H1 (cell line): ENCODE results near the gene ZNF202. TPM values are rescaled to one million over a fixed set of nuclear protein-coding genes. Genes with fewer than 3 reads are reported as not detected.

Experiments used
- BACH1 ChIP-seq: IDR thresholded peaks from 2 replicates; pipeline ENCODE4 v1.6.1; 2012; ENCODE audit warnings: low read length, improper control_type of control experiment
- BRCA1 ChIP-seq: IDR thresholded peaks from 2 replicates; pipeline ENCODE4 v1.6.1; 2012; ENCODE audit warnings: low read depth, low read length, improper control_type of control experiment
- CHD7 ChIP-seq: fragments of 300-600 bp; sonication (generic); IDR thresholded peaks from 2 replicates; pipeline ENCODE4 v1.7.1; 2012; ENCODE audit warnings: low read length, moderate library complexity, mild to moderate bottlenecking, inconsistent platforms; ENCODE audit not compliant: insufficient replicate concordance
- JUND ChIP-seq: IDR thresholded peaks from 2 replicates; pipeline ENCODE4 v1.6.1; 2011; ENCODE audit warnings: mild to moderate bottlenecking, improper control_type of control experiment, low read length
- MAX ChIP-seq: IDR thresholded peaks from 2 replicates; pipeline ENCODE4 v1.6.1; 2012; ENCODE audit warnings: inconsistent platforms
- POU5F1 ChIP-seq: IDR thresholded peaks from 2 replicates; pipeline ENCODE4 v1.6.1; 2011; ENCODE audit warnings: low read depth, mild to moderate bottlenecking, low read length, moderate library complexity
- SIX5 ChIP-seq: IDR thresholded peaks from 2 replicates; pipeline ENCODE4 v1.6.1; 2011; ENCODE audit warnings: mild to moderate bottlenecking, low read depth, low read length
- SP2 ChIP-seq: IDR thresholded peaks from 2 replicates; pipeline ENCODE4 v1.6.1; 2012; ENCODE audit warnings: mild to moderate bottlenecking, low read length, inconsistent platforms
- TEAD4 ChIP-seq: IDR thresholded peaks from 2 replicates; pipeline ENCODE4 v1.6.1; 2012; ENCODE audit warnings: low read depth, low read length, inconsistent platforms, mixed read lengths
- USF2 ChIP-seq: IDR thresholded peaks from 2 replicates; pipeline ENCODE4 v1.6.1; 2011; ENCODE audit warnings: low read length, improper control_type of control experiment
- polyA plus RNA-seq, 7 experiments: library from polyadenylated mRNA; depleted of rRNA in 3 of 7; stranded (reverse) in 5 of 7; unstranded in 2 of 7; fragments of >200 nt in 5 of 7; fragments of 200-250 nt in 2 of 7; gene quantifications; 1 replicate in 5 of 7; 2 replicates in 1 of 7; 4 replicates in 1 of 7; pipeline versions ENCODE4 v1.2.1 to v1.2.3, GENCODE V29; 2011 to 2013; ENCODE audit warnings: missing spikeins in 2 of 7, mixed read lengths in 2 of 7
- total RNA-seq: library from RNA; stranded (reverse); fragmentation: NEBNext Ultra II Directional; extraction: Animal tissue kit (Norgen Biotek cat#: 25700); gene quantifications from 2 replicates; pipeline ENCODE4 v1.2.1, GENCODE V29; 2021

The ZNF202 gene
- total and polyA plus RNA-seq, 2 of the 8 experiments (the other 6 are each of a cell fraction or from before 2014, with no cell fraction given): 14.1 to 33.9 TPM

- TF ChIP-seq CHD7 (no peak), SP2 (no peak), BRCA1 (no peak), USF2 (no peak), BACH1 (no peak), SIX5 (no peak), JUND (no peak), TEAD4 (no peak), MAX (no peak), POU5F1 (no peak)
Measured at GRCh38 chr11:123718063-123718462, 23.4 kb downstream of the ZNF202 start (continued).
